ENCODE measurements around the gene PTPRG.

The PTPRG gene

GRCh38 chr3:61669668-61670299, 108.4 kb downstream of the PTPRG start:
- H3K4me3 ChIP-seq (ENCODE audit: low read length): no peak overlapping the region
- peak; percentile 77 for DNase-seq (ENCODE audit: low read depth)
- no peak for TF ChIP-seq CTCF (IDR thresholded peaks at IDR 0.05; ENCODE audit: insufficient read depth, low read depth, low read length, missing control alignments)

- DNase-seq (ENCODE audit: low read depth): no peak
- H3K4me3 ChIP-seq (ENCODE audit: low read length): no peak overlapping the region
- TF ChIP-seq CTCF (IDR thresholded peaks at IDR 0.05; ENCODE audit: insufficient read depth, low read depth, low read length, missing control alignments): no peak
Measured at GRCh38 chr3:61673651-61674050, 112.3 kb downstream of the PTPRG start.

- no peak for TF ChIP-seq CTCF (IDR thresholded peaks at IDR 0.05; ENCODE audit: insufficient read depth, low read depth, low read length, missing control alignments)
- no peak for DNase-seq (ENCODE audit: low read depth)
Measured at GRCh38 chr3:61674596-61674995, 113.2 kb downstream of the PTPRG start.

GRCh38 chr3:61679026-61679425, 117.7 kb downstream of the PTPRG start:
- no peak for TF ChIP-seq CTCF (IDR thresholded peaks at IDR 0.05; ENCODE audit: insufficient read depth, low read depth, low read length, missing control alignments)
- no peak overlapping the region for H3K4me3 ChIP-seq (ENCODE audit: low read length)

More at GRCh38 chr3:61674596-61674995, 113.2 kb downstream of the PTPRG start:
- no peak overlapping the region for H3K4me3 ChIP-seq (ENCODE audit: low read length)

GRCh38 chr3:61680617-61681016, 119.2 kb downstream of the PTPRG start:
- H3K4me3 ChIP-seq (ENCODE audit: low read length): no peak overlapping the region
- DNase-seq (ENCODE audit: low read depth): no peak
- TF ChIP-seq CTCF (IDR thresholded peaks at IDR 0.05; ENCODE audit: insufficient read depth, low read depth, low read length, missing control alignments): no peak

More at GRCh38 chr3:61679026-61679425, 117.7 kb downstream of the PTPRG start:
- DNase-seq (ENCODE audit: low read depth): no peak

- H3K4me3 ChIP-seq (ENCODE audit: low read length): no peak overlapping the region
- no peak for DNase-seq (ENCODE audit: low read depth)
- no peak for TF ChIP-seq CTCF (IDR thresholded peaks at IDR 0.05; ENCODE audit: insufficient read depth, low read depth, low read length, missing control alignments)
Measured at GRCh38 chr3:61681636-61682035, 120.3 kb downstream of the PTPRG start.
